Renal cortex interstitium (tissue), 11 donors: ENCODE measurements around the gene SERPINA1. TPM values are rescaled to one million over a fixed set of nuclear protein-coding genes. Genes with fewer than 3 reads are reported as not detected.

Experiments used
- DNase-seq, 11 donors: peaks; one replicate each; pipeline ENCODE4 v3.0.0-alpha.2; 2013; ENCODE audit warnings: low read depth in 9 of 11, low spot score in 4 of 11; ENCODE audit errors: extremely low read depth in 1 of 11
- polyA plus RNA-seq, 3 donors: library from polyadenylated mRNA; unstranded; fragments of 120-200 nt; gene quantifications; one replicate each; pipeline ENCODE4 v1.2.1, GENCODE V29; 2013; ENCODE audit not compliant: insufficient read length in 3 of 3

The SERPINA1 gene
- polyA plus RNA-seq, 3 donors = 91.5 to 94.4 (median 91.7) TPM

GRCh38 chr14:94389731-94390371, 1.4 kb upstream of the SERPINA1 start:
- DNase-seq = no peak

GRCh38 chr14:94389104-94389469, 685 bp upstream of the SERPINA1 start:
- DNase-seq = no peak

- DNase-seq = no peak
Measured at GRCh38 chr14:94388027-94388383, 397 bp downstream of the SERPINA1 start.

GRCh38 chr14:94387051-94388026, 1.1 kb downstream of the SERPINA1 start:
- no peak for DNase-seq

GRCh38 chr14:94386085-94387031, 2.0 kb downstream of the SERPINA1 start:
- no peak for DNase-seq

GRCh38 chr14:94385553-94386057, 2.8 kb downstream of the SERPINA1 start:
- no peak for DNase-seq

GRCh38 chr14:94384342-94384741, 4.1 kb downstream of the SERPINA1 start:
- DNase-seq = no peak

GRCh38 chr14:94383777-94384176, 4.6 kb downstream of the SERPINA1 start:
- DNase-seq = no peak

- no peak for DNase-seq
Measured at GRCh38 chr14:94382716-94383596, 5.4 kb downstream of the SERPINA1 start.

GRCh38 chr14:94382099-94382715, 6.2 kb downstream of the SERPINA1 start:
- DNase-seq = no peak

- DNase-seq = no peak
Measured at GRCh38 chr14:94381149-94382030, 7.0 kb downstream of the SERPINA1 start.

GRCh38 chr14:94380225-94381148, 7.9 kb downstream of the SERPINA1 start:
- DNase-seq = no peak

GRCh38 chr14:94379291-94380224, 8.8 kb downstream of the SERPINA1 start:
- DNase-seq = no peak

- DNase-seq = no peak
Measured at GRCh38 chr14:94378527-94379290, 9.7 kb downstream of the SERPINA1 start.
